Ascending aorta (tissue), 2 donors: ENCODE data around the gene MYLK3. TPM values are rescaled to one million over a fixed set of nuclear protein-coding genes. Genes with fewer than 3 reads are reported as not detected.

Source experiments
- DNase-seq, 2 donors: peaks; one replicate each; pipeline ENCODE4 v3.0.0-alpha.2; 2019; ENCODE audit warnings: low spot score in 2 of 2
- H3K27ac ChIP-seq, 2 donors: fragments of 200-600 bp; sonication (generic); one replicate each; pipeline ENCODE4 v1.5.1; 2016 to 2017; ENCODE audit warnings: mild to moderate bottlenecking in 1 of 2
- H3K27me3 ChIP-seq: fragments of 200-600 bp; sonication (generic); one replicate; pipeline ENCODE4 v1.5.1; 2017
- H3K36me3 ChIP-seq, 2 donors: fragments of 200-600 bp; sonication (generic); one replicate each; pipeline ENCODE4 v1.5.1; 2016
- H3K4me1 ChIP-seq, 2 donors: fragments of 200-600 bp; sonication (generic); one replicate each; pipeline ENCODE4 v1.5.1; 2016 to 2017; ENCODE audit warnings: mild to moderate bottlenecking in 1 of 2
- H3K4me3 ChIP-seq, 2 donors: fragments of 200-600 bp; sonication (generic); one replicate each; pipeline ENCODE4 v1.5.1; 2016 to 2017; ENCODE audit warnings: mild to moderate bottlenecking in 1 of 2
- H3K9me3 ChIP-seq, 2 donors: fragments of 200-600 bp; sonication (generic); one replicate each; pipeline ENCODE4 v1.5.1; 2016
- intact Hi-C: fragments of 100-400 bp; cut with DNase I; formaldehyde crosslinking; loops from one replicate; pipeline ENCODE4 v1.15.1; 2023
- total RNA-seq: library from RNA; depleted of rRNA; stranded (reverse); fragments of >200 nt; gene quantifications from one replicate; pipeline ENCODE4 v1.1.0, GENCODE V29; 2016
- TF ChIP-seq, protein P1 (sequence below), 3 experiments: fragments of 200-600 bp in 2 of 3; fragments of 450-650 bp in 1 of 3; sonication (generic) in 2 of 3; IDR thresholded peaks; one replicate each; pipeline ENCODE4 v1.5.1; 2016 to 2019; ENCODE audit warnings: antibody characterized with exemption in 3 of 3, mild to moderate bottlenecking in 1 of 3, moderate library complexity in 1 of 3

MYLK3 gene
- total RNA-seq, 1 donor from 2014 or later: not detected

DNA sequence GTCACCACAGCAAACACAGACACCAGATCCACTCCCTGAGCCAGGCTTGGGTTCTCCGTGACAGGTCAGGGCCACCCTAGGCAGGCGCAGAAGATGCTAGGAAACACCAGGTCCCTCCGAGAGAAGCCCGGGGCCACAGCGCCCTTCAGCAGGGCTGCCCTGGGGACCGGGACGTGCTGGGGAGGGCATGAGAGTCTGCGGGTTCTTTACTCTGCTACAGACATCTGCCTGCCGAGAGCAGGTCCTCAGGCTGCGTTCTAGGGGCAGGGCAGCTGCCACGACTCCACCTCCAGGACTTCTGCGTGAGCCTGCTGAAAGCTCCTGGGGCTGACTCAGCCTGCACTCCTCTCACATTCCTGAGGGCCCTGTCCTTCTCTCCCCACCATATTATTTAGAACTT lies 11.4 kb downstream of the MYLK3 start:
- no peaks in the 10 kb centered on the region for H3K27me3 ChIP-seq

DNA sequence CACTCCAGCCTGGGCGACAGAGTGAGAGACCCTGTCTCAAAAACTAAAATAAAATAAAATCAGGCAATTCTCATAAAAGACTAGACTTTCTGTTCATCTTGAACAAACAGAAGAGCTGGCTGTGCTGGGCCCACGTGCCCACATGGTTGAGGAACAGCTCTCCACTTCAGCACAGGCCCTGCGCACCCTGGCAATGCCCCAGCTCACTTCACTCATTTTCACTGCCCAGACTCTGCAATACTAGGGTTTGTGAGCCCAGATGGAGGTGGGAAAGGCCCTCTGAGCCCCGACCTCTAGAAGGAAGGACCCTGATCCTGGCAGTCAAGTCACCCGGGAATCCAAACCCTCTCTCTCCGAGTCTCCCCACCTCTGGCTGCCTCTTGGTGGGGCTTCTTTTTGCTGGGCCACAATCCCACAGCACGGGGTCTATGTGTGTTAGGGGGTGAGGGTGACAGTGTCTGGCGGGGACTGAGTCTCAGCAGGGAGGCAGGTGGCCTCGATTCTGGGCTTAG lies 14.8 kb downstream of the MYLK3 start:
- intact Hi-C loops: no loop called here
- Histone ChIP-seq H3K27ac (no peak overlapping the region), H3K36me3 (no peaks in the 10 kb centered on the region), H3K27me3 (no peaks in the 10 kb centered on the region), H3K9me3 (no peaks in the 10 kb centered on the region), H3K4me1 (no peaks in the 10 kb centered on the region), H3K4me3 (no peak overlapping the region)
- TF ChIP-seq, protein P1, sequence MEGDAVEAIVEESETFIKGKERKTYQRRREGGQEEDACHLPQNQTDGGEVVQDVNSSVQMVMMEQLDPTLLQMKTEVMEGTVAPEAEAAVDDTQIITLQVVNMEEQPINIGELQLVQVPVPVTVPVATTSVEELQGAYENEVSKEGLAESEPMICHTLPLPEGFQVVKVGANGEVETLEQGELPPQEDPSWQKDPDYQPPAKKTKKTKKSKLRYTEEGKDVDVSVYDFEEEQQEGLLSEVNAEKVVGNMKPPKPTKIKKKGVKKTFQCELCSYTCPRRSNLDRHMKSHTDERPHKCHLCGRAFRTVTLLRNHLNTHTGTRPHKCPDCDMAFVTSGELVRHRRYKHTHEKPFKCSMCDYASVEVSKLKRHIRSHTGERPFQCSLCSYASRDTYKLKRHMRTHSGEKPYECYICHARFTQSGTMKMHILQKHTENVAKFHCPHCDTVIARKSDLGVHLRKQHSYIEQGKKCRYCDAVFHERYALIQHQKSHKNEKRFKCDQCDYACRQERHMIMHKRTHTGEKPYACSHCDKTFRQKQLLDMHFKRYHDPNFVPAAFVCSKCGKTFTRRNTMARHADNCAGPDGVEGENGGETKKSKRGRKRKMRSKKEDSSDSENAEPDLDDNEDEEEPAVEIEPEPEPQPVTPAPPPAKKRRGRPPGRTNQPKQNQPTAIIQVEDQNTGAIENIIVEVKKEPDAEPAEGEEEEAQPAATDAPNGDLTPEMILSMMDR (IDR thresholded peaks at IDR 0.05): no peak
- DNase-seq: no peak

More for the DNA sequence above, 11.4 kb downstream of the MYLK3 start:
- Histone ChIP-seq H3K4me3 (no peak overlapping the region), H3K36me3 (no peaks in the 10 kb centered on the region), H3K4me1 (no peaks in the 10 kb centered on the region), H3K27ac (no peak overlapping the region), H3K9me3 (no peaks in the 10 kb centered on the region)
- TF ChIP-seq, protein P1 (IDR thresholded peaks at IDR 0.05): no peak
- intact Hi-C loops: no loop called here
- no peak for DNase-seq

DNA sequence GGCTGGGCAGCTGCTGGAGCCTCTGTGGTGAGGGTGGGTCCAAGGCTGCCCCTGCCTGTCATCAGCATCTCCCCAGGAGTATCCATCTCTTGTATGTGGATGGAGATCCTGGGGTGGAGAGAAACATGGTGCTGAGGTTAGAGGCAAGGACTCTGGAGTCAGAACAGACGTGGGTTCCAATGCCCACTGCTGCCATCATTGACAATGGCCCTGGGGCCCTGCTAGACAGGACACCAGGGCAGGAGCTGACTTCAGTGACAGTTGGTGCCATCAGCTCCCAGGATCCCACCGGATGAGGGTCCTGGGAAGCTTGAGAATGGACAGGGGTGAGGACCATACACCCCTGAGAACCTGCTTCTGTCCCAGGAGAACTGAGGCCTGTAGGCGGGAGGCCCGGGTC lies 15.6 kb downstream of the MYLK3 start:
- intact Hi-C loops: no loop called here
- no peak for DNase-seq
- no peaks in the 10 kb centered on the region for H3K27me3 ChIP-seq
- H3K36me3 ChIP-seq: no peaks in the 10 kb centered on the region
- no peaks in the 10 kb centered on the region for H3K9me3 ChIP-seq
- no peaks in the 10 kb centered on the region for H3K4me1 ChIP-seq
- TF ChIP-seq, protein P1 (IDR thresholded peaks at IDR 0.05): no peak
- no peak overlapping the region for H3K27ac ChIP-seq
- no peak overlapping the region for H3K4me3 ChIP-seq

DNA sequence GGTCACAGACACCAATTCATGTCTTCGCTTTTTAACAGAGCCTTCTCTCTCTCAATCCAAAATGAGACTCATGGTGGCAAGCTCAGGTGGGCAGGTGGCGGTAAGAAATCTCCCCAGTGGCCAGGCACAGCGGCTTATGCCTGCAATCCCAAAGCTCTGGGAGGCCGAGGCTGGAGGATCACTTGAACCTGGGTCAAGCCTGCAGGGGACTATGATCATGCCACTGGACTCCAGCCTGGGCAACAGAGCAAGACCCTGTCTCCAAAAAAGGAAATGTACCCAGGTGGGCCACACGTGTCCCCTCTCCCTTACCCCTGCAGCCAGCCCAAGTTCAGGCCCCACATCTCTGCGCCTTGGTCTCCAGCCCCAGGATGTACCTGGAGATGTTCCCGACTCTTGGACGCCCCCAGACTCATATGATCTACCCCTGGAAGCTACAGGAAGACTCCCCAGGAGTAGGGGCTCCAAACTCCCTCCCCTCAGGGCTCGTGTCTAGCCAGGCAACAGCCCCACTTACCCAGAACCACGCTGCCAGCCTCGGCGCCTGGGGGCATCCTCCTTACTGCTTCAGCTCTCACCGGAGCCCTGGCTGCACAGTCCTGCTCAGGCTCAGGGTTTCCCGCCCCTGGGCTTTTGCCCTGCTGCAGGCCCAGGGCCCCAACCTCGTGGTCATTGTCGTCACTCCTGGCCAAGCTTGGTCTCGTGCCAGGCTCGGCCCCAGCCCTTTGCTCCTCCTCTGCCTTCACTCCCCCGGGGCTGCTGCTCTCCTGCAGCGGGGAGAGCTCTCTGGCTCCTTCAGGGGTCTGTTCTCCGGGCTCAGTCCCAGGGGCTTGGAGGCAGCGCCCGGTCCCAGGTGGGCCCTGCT lies 16.2 kb downstream of the MYLK3 start:
- Histone ChIP-seq H3K27me3 (no peaks in the 10 kb centered on the region), H3K4me1 (no peaks in the 10 kb centered on the region), H3K27ac (no peak overlapping the region), H3K9me3 (no peaks in the 10 kb centered on the region), H3K36me3 (no peaks in the 10 kb centered on the region), H3K4me3 (no peak overlapping the region)
- DNase-seq: peak in 1 of 2 donors; percentile 15
- intact Hi-C loops: no loop called here
- TF ChIP-seq, protein P1 (IDR thresholded peaks at IDR 0.05): no peak

DNA sequence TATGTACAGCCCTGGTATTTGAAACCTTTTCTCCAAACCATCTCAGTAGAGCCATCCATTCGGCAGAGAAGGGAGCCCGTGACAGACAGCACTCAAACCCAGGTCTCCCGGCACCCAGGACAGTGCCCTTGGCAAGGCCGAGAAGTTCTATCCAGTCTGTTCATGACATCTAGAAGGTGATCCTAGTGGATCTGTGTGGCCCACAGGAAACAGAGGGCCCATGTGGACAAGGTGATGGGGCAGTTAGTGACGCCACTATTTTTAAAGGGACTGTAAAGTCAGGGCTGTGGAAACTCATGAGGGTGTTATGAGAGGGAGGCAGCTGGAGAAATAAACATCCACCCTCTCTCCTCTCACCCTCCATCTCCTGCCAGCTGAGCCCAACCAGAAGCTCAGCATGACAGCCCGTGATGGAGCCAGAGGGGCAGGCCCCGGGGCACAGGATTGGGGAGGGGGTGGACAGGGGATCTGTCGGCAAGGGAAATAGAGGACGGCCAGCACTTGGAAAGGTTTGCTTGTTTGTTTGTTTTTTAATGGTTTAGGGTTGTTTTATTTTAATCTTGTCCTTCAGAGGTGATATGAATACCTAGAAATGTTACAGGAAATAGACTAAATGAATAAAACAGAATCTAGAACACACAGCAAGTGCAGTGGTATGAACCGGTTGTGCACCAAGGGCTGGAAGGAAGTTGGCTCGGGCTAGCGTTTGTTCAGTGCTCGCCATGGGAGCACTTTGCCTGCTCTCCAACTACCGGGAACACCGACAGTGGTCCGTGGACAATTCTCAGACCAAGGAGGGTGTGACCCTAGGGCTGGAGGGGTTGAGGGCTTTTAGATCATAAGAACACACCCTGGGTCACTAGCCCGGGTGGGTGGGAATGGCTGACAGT lies 17.1 kb downstream of the MYLK3 start:
- peak in 1 of 2 donors; percentile 21 for DNase-seq
- no peaks in the 10 kb centered on the region for H3K27me3 ChIP-seq
- H3K4me1 ChIP-seq: no peaks in the 10 kb centered on the region
- no peaks in the 10 kb centered on the region for H3K36me3 ChIP-seq
- H3K27ac ChIP-seq: no peak overlapping the region
- no peak overlapping the region for H3K4me3 ChIP-seq
- intact Hi-C loops: no loop called here
- H3K9me3 ChIP-seq: no peaks in the 10 kb centered on the region
- TF ChIP-seq, protein P1 (IDR thresholded peaks at IDR 0.05): no peak
